ENCODE results near the gene ANXA6. TPM values are rescaled to one million over a fixed set of nuclear protein-coding genes. Genes with fewer than 3 reads are reported as not detected.
A peak's percentile ranks its signal among the peaks of the same experiment; 100 is the strongest.

ANXA6 gene
- total and polyA plus RNA-seq, 5 donors from 2014 or later: 171 to 364 (median 290) TPM

- Mint-ChIP-seq H3K4me3 (peak overlapping the region in 1 of 4 donors; percentile 7), H3K4me1 (peaks cover 14 to 61% (median 40%) of the 10 kb centered on the region in 4 donors), H3K9me3 (no peaks in the 10 kb centered on the region), H3K27ac (peak overlapping the region in 1 of 3 donors; percentile 34), H3K27me3 (no peaks in the 10 kb centered on the region), H3K36me3 (no peaks in the 10 kb centered on the region)
- H3K27ac ChIP-seq (ENCODE audit: insufficient read depth, low read length, poor library complexity, severe bottlenecking): no peak overlapping the region
- H3K4me1 ChIP-seq (ENCODE audit: control insufficient read depth, insufficient read depth, low read length, poor library complexity, severe bottlenecking): peaks cover 46% of the 10 kb centered on the region
- ATAC-seq (ENCODE audit: low read depth in 2 of 2) (no peak), DNase-seq (no peak)
- no peaks in the 10 kb centered on the region for H3K36me3 ChIP-seq (ENCODE audit: control insufficient read depth, insufficient read depth, low read length)
- no peaks in the 10 kb centered on the region for H3K9me3 ChIP-seq (ENCODE audit: control insufficient read depth in 2 of 2, low read length in 2 of 2)
- H3K4me3 ChIP-seq (ENCODE audit: low read depth, low read length): no peak overlapping the region
- no peaks in the 10 kb centered on the region for H3K27me3 ChIP-seq (ENCODE audit: control insufficient read depth, insufficient read depth, low read length)
Measured at GRCh38 chr5:151088986-151089385, 68.6 kb downstream of the ANXA6 start.

- Histone ChIP-seq H3K4me3 (ENCODE audit: low read depth, low read length) (no peak overlapping the region), H3K9me3 (ENCODE audit: control insufficient read depth in 2 of 2, low read length in 2 of 2) (no peaks in the 10 kb centered on the region), H3K36me3 (ENCODE audit: control insufficient read depth, insufficient read depth, low read length) (no peaks in the 10 kb centered on the region), H3K27ac (ENCODE audit: insufficient read depth, low read length, poor library complexity, severe bottlenecking) (peak overlapping the region; percentile 88), H3K4me1 (ENCODE audit: control insufficient read depth, insufficient read depth, low read length, poor library complexity, severe bottlenecking) (peaks cover 51% of the 10 kb centered on the region), H3K27me3 (ENCODE audit: control insufficient read depth, insufficient read depth, low read length) (no peaks in the 10 kb centered on the region)
- DNase-seq (no peak), ATAC-seq (ENCODE audit: low read depth in 2 of 2) (no peak)
- peak overlapping the region in 3 of 4 donors; percentile 21 to 95 (median 73) for H3K4me3 Mint-ChIP-seq
- no peaks in the 10 kb centered on the region for H3K9me3 Mint-ChIP-seq
- no peaks in the 10 kb centered on the region for H3K27me3 Mint-ChIP-seq
- H3K4me1 Mint-ChIP-seq: peaks cover 19 to 63% (median 40%) of the 10 kb centered on the region in 4 donors
- no peaks in the 10 kb centered on the region for H3K36me3 Mint-ChIP-seq
- H3K27ac Mint-ChIP-seq: peak overlapping the region in 2 of 3 donors; percentile 75 to 89
Measured at GRCh38 chr5:151087486-151087885, 70.1 kb downstream of the ANXA6 start.

- Mint-ChIP-seq H3K4me1 (peaks cover 19 to 67% (median 45%) of the 10 kb centered on the region in 4 donors), H3K27me3 (no peaks in the 10 kb centered on the region), H3K9me3 (no peaks in the 10 kb centered on the region), H3K27ac (peak overlapping the region; percentile 32 to 89 (median 75)), H3K4me3 (peak overlapping the region; percentile 73 to 95 (median 87)), H3K36me3 (no peaks in the 10 kb centered on the region)
- Histone ChIP-seq H3K4me3 (ENCODE audit: low read depth, low read length) (peak overlapping the region; percentile 80), H3K27me3 (ENCODE audit: control insufficient read depth, insufficient read depth, low read length) (no peaks in the 10 kb centered on the region), H3K4me1 (ENCODE audit: control insufficient read depth, insufficient read depth, low read length, poor library complexity, severe bottlenecking) (peaks cover 56% of the 10 kb centered on the region), H3K36me3 (ENCODE audit: control insufficient read depth, insufficient read depth, low read length) (no peaks in the 10 kb centered on the region), H3K27ac (ENCODE audit: insufficient read depth, low read length, poor library complexity, severe bottlenecking) (peak overlapping the region; percentile 88), H3K9me3 (ENCODE audit: control insufficient read depth in 2 of 2, low read length in 2 of 2) (no peaks in the 10 kb centered on the region)
- ATAC-seq (ENCODE audit: low read depth in 2 of 2) (peak; percentile 81 to 85), DNase-seq (peak; percentile 59 to 79 (median 70))
Measured at GRCh38 chr5:151086905-151087360, 70.6 kb downstream of the ANXA6 start.

GRCh38 chr5:151086192-151086869 lies 71.2 kb downstream of the ANXA6 start:
- Histone ChIP-seq H3K9me3 (ENCODE audit: control insufficient read depth in 2 of 2, low read length in 2 of 2) (no peaks in the 10 kb centered on the region), H3K27me3 (ENCODE audit: control insufficient read depth, insufficient read depth, low read length) (no peaks in the 10 kb centered on the region), H3K27ac (ENCODE audit: insufficient read depth, low read length, poor library complexity, severe bottlenecking) (peak overlapping the region; percentile 88), H3K4me1 (ENCODE audit: control insufficient read depth, insufficient read depth, low read length, poor library complexity, severe bottlenecking) (peaks cover 62% of the 10 kb centered on the region), H3K36me3 (ENCODE audit: control insufficient read depth, insufficient read depth, low read length) (no peaks in the 10 kb centered on the region), H3K4me3 (ENCODE audit: low read depth, low read length) (peak overlapping the region; percentile 80)
- ATAC-seq (ENCODE audit: low read depth in 2 of 2) (no peak), DNase-seq (no peak)
- Mint-ChIP-seq H3K27me3 (no peaks in the 10 kb centered on the region), H3K9me3 (no peaks in the 10 kb centered on the region), H3K36me3 (no peaks in the 10 kb centered on the region), H3K27ac (peak overlapping the region; percentile 88 to 95 (median 89)), H3K4me3 (peak overlapping the region; percentile 73 to 95 (median 87)), H3K4me1 (peaks cover 19 to 65% (median 48%) of the 10 kb centered on the region in 4 donors)

GRCh38 chr5:151085517-151086041 lies 72.0 kb downstream of the ANXA6 start:
- H3K4me3 Mint-ChIP-seq: peak overlapping the region; percentile 73 to 95 (median 87)
- DNase-seq: peak in 1 of 3 donors; percentile 65
- Histone ChIP-seq H3K4me3 (ENCODE audit: low read depth, low read length) (peak overlapping the region; percentile 80), H3K27ac (ENCODE audit: insufficient read depth, low read length, poor library complexity, severe bottlenecking) (peak overlapping the region; percentile 88), H3K27me3 (ENCODE audit: control insufficient read depth, insufficient read depth, low read length) (no peaks in the 10 kb centered on the region), H3K4me1 (ENCODE audit: control insufficient read depth, insufficient read depth, low read length, poor library complexity, severe bottlenecking) (peaks cover 65% of the 10 kb centered on the region), H3K9me3 (ENCODE audit: control insufficient read depth in 2 of 2, low read length in 2 of 2) (no peaks in the 10 kb centered on the region), H3K36me3 (ENCODE audit: control insufficient read depth, insufficient read depth, low read length) (no peaks in the 10 kb centered on the region)
- H3K9me3 Mint-ChIP-seq: no peaks in the 10 kb centered on the region
- no peaks in the 10 kb centered on the region for H3K36me3 Mint-ChIP-seq
- peak overlapping the region; percentile 88 to 95 (median 89) for H3K27ac Mint-ChIP-seq
- H3K4me1 Mint-ChIP-seq: peaks cover 19 to 67% (median 47%) of the 10 kb centered on the region in 4 donors
- no peak for ATAC-seq (ENCODE audit: low read depth in 2 of 2)
- H3K27me3 Mint-ChIP-seq: no peaks in the 10 kb centered on the region

GRCh38 chr5:151084363-151084762 lies 73.2 kb downstream of the ANXA6 start:
- DNase-seq (no peak), ATAC-seq (ENCODE audit: low read depth in 2 of 2) (no peak)
- Mint-ChIP-seq H3K27ac (peak overlapping the region; percentile 89 to 98 (median 95)), H3K36me3 (no peaks in the 10 kb centered on the region), H3K4me1 (peaks cover 26 to 74% (median 49%) of the 10 kb centered on the region in 4 donors), H3K9me3 (no peaks in the 10 kb centered on the region), H3K27me3 (no peaks in the 10 kb centered on the region), H3K4me3 (peak overlapping the region; percentile 26 to 95 (median 87))
- Histone ChIP-seq H3K9me3 (ENCODE audit: control insufficient read depth in 2 of 2, low read length in 2 of 2) (no peaks in the 10 kb centered on the region), H3K4me3 (ENCODE audit: low read depth, low read length) (peak overlapping the region; percentile 80), H3K27ac (ENCODE audit: insufficient read depth, low read length, poor library complexity, severe bottlenecking) (peak overlapping the region; percentile 98), H3K36me3 (ENCODE audit: control insufficient read depth, insufficient read depth, low read length) (no peaks in the 10 kb centered on the region), H3K27me3 (ENCODE audit: control insufficient read depth, insufficient read depth, low read length) (no peaks in the 10 kb centered on the region), H3K4me1 (ENCODE audit: control insufficient read depth, insufficient read depth, low read length, poor library complexity, severe bottlenecking) (peaks cover 71% of the 10 kb centered on the region)

GRCh38 chr5:151083081-151083676 lies 74.4 kb downstream of the ANXA6 start:
- H3K27ac ChIP-seq (ENCODE audit: insufficient read depth, low read length, poor library complexity, severe bottlenecking): peak overlapping the region; percentile 98
- H3K36me3 Mint-ChIP-seq: peaks cover 2% of the 10 kb centered on the region
- DNase-seq (peak; percentile 46 to 75 (median 72)), ATAC-seq (ENCODE audit: low read depth in 2 of 2) (peak; percentile 5 to 8)
- no peaks in the 10 kb centered on the region for H3K36me3 ChIP-seq (ENCODE audit: control insufficient read depth, insufficient read depth, low read length)
- no peaks in the 10 kb centered on the region for H3K9me3 Mint-ChIP-seq
- H3K27ac Mint-ChIP-seq: peak overlapping the region; percentile 89 to 98 (median 95)
- peak overlapping the region; percentile 58 to 96 (median 92) for H3K4me3 Mint-ChIP-seq
- H3K4me1 ChIP-seq (ENCODE audit: control insufficient read depth, insufficient read depth, low read length, poor library complexity, severe bottlenecking): peaks cover 83% of the 10 kb centered on the region
- no peaks in the 10 kb centered on the region for H3K9me3 ChIP-seq (ENCODE audit: control insufficient read depth in 2 of 2, low read length in 2 of 2)
- no peaks in the 10 kb centered on the region for H3K27me3 ChIP-seq (ENCODE audit: control insufficient read depth, insufficient read depth, low read length)
- peaks cover 31 to 84% (median 59%) of the 10 kb centered on the region in 4 donors for H3K4me1 Mint-ChIP-seq
- peak overlapping the region; percentile 96 for H3K4me3 ChIP-seq (ENCODE audit: low read depth, low read length)
- H3K27me3 Mint-ChIP-seq: no peaks in the 10 kb centered on the region
